ENCODE results near the gene KEAP1.

KEAP1 gene

DNA sequence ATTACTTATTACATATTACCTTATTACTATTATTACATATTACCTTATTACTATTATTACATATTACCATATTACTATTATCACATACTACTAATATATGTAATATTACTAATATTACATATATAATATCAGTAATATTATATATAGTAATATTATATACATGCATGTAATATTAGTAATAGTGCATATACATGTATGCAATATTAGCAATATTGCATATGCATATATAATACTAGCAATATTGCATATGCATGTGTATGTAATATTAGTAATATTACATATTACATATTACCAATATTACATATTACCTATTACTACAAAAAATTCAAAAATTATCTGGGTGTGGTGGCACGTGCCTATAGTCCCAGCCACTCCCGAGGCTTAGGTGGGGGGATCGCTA, 60.5 kb downstream of the KEAP1 start:
- DNase-seq = no peak

DNA sequence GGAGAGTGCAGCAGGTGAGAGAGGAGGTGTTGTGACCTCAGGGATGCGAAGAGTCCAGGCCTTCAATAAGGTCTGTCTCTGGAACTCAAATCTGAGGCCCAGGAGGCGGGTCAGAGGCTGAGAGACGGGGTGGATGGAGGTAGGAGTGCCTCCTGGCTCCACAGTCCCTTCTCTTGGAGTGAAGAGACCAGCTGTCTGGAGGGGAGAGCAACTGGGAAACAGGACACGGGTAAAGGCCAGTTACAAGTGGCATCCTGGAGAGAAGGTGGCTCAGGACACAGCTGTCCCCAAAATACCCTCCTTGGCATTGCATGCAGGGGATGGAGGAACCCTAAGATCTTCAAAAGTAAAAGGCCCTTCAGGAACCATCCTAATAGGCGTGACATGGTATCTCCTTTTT, 63.6 kb downstream of the KEAP1 start:
- no peak for DNase-seq

All from hippocampal formation (tissue), 2 donors.